ENCODE results near the gene ANKRD13A. TPM values are rescaled to one million over a fixed set of nuclear protein-coding genes. Genes with fewer than 3 reads are reported as not detected.

The ANKRD13A gene
- total RNA-seq, 2 donors from 2014 or later: 26.0 to 31.8 TPM

DNA sequence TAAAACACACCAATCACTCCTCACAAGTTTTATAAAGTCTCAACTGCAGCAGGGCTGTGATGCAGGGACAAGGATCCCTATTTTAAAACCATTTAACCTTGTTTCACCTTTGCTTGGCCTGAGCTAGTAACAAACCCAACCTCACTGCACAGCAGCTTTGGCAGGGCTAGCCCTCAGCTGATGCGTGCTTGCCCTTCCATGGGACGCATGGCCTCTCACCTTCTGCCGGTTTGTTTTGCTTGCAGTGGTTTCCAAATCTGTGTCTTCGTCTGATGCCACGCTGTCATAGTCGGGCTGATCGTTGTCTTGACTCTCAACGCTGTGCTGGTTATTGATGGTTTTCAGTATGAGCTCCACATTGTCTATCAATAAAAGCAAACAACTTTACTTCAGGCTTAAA is 46.4 kb upstream of the ANKRD13A start:
- Histone ChIP-seq H3K36me3 (peaks cover 72% of the 10 kb centered on the region), H3K27ac (peak overlapping the region; percentile 75 to 89), H3K4me1 (peaks cover 0 to 53% of the 10 kb centered on the region in 2 donors), H3K27me3 (no peaks in the 10 kb centered on the region), H3K9me3 (no peaks in the 10 kb centered on the region), H3K4me3 (no peak overlapping the region)
- no peak for DNase-seq (ENCODE audit: low spot score)
- TF ChIP-seq, protein P1, sequence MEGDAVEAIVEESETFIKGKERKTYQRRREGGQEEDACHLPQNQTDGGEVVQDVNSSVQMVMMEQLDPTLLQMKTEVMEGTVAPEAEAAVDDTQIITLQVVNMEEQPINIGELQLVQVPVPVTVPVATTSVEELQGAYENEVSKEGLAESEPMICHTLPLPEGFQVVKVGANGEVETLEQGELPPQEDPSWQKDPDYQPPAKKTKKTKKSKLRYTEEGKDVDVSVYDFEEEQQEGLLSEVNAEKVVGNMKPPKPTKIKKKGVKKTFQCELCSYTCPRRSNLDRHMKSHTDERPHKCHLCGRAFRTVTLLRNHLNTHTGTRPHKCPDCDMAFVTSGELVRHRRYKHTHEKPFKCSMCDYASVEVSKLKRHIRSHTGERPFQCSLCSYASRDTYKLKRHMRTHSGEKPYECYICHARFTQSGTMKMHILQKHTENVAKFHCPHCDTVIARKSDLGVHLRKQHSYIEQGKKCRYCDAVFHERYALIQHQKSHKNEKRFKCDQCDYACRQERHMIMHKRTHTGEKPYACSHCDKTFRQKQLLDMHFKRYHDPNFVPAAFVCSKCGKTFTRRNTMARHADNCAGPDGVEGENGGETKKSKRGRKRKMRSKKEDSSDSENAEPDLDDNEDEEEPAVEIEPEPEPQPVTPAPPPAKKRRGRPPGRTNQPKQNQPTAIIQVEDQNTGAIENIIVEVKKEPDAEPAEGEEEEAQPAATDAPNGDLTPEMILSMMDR (IDR thresholded peaks at IDR 0.05): no peak

DNA sequence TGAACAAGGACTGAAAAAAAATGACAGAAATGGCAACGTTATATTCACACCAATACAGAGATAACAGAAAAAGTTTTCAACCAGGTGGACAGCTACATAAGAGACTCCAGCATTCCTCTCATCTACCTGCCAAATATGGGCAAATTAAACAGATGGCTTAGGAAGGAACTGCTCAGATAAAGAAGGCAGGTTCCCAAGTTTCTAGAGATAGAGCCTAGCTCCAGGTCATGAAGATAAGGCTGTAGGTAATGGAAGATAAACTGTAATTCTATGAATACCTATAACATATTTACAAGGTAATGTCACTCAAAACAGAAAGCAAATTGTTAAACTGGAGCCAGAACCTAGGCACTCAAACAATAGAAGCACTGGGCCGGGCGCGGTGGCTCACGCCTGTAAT is 45.6 kb upstream of the ANKRD13A start:
- H3K4me1 ChIP-seq: peaks cover 0 to 46% of the 10 kb centered on the region in 2 donors
- H3K27ac ChIP-seq: peak overlapping the region; percentile 75 to 89
- DNase-seq (ENCODE audit: low spot score): no peak
- H3K4me3 ChIP-seq: no peak overlapping the region
- no peaks in the 10 kb centered on the region for H3K9me3 ChIP-seq
- no peaks in the 10 kb centered on the region for H3K27me3 ChIP-seq
- peaks cover 80% of the 10 kb centered on the region for H3K36me3 ChIP-seq
- TF ChIP-seq, protein P1 (IDR thresholded peaks at IDR 0.05): no peak

DNA sequence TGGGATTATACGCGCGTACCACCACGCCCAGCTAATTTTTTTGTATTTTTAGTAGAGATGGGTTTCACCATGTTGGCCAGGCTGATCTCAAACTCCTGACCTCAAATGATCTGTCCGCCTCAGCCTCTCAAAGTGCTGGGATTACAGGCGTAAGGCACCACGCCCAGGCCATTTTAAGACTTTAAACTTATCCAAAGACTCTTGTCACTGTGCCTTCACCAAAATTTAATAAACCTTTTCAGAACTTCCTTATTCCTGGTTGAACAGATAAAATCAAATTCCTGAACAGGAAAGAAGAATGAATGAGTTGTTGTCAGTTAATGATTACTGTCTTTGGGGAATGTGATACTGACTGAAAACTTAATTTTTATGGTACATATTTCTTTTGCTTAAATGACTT is 40.9 kb upstream of the ANKRD13A start:
- peaks cover 72% of the 10 kb centered on the region for H3K36me3 ChIP-seq
- no peaks in the 10 kb centered on the region for H3K9me3 ChIP-seq
- no peak for DNase-seq (ENCODE audit: low spot score)
- no peaks in the 10 kb centered on the region for H3K27me3 ChIP-seq
- H3K27ac ChIP-seq: no peak overlapping the region
- TF ChIP-seq, protein P1 (IDR thresholded peaks at IDR 0.05): no peak
- H3K4me1 ChIP-seq: peaks cover 0 to 4% of the 10 kb centered on the region in 2 donors
- H3K4me3 ChIP-seq: no peak overlapping the region

DNA sequence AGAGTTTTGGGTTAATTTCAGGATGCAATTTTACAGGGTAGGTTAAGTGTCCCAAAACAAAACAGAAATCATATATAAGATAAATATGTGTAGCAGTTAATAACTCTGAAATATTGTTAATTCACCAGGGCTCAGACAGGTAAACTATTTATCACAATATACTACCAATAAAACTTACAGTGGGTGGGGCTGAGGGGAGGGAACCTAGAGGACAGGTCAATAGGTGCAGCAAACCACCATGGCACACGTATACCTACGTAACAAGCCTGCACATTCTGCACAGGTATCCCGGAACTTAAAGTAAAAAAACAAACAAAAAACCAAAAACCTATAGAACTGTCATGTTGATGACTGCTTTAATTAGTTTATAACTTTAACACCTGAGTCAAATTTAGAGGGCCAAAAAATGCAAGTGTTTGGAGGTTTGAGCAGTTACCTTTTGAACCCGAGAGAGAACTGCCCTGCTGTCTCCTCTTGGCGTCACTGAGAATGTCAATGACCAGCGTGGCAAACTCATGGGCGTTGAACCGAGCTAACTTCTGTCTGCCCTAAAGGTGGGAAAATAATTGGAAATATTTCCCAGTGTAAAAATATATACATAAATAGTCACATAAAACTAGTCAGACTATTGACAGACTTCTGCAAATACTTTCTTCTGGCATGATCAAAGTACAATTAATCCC is 39.7 kb upstream of the ANKRD13A start:
- no peak for DNase-seq (ENCODE audit: low spot score)
- Histone ChIP-seq H3K9me3 (no peaks in the 10 kb centered on the region), H3K4me1 (peaks cover 0 to 12% of the 10 kb centered on the region in 2 donors), H3K4me3 (no peak overlapping the region), H3K27ac (no peak overlapping the region), H3K36me3 (peaks cover 72% of the 10 kb centered on the region), H3K27me3 (no peaks in the 10 kb centered on the region)
- TF ChIP-seq, protein P1 (IDR thresholded peaks at IDR 0.05): no peak

DNA sequence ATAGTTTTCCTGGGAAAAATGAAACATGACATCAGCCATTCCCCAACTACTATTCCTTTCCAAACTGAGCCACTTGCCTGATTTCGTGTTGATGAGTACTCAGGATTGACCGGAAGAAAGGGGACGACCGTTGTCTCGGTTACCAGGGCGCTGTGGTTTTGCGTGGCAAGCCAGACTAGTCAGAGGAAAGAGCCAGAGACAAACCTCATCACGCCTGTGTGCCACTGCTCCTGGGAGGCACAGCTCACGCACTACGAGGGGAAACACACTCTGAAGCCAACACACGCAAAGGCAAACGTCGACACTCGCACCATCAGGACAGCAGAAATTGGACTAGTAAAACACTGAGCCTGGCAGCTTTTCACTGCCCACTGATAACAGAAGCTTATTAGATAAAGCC is 38.0 kb upstream of the ANKRD13A start:
- no peaks in the 10 kb centered on the region for H3K27me3 ChIP-seq
- H3K27ac ChIP-seq: peak overlapping the region; percentile 68
- H3K9me3 ChIP-seq: no peaks in the 10 kb centered on the region
- peaks cover 0 to 12% of the 10 kb centered on the region in 2 donors for H3K4me1 ChIP-seq
- no peak for DNase-seq (ENCODE audit: low spot score)
- H3K4me3 ChIP-seq: no peak overlapping the region
- TF ChIP-seq, protein P1 (IDR thresholded peaks at IDR 0.05): no peak
- H3K36me3 ChIP-seq: peaks cover 71% of the 10 kb centered on the region

DNA sequence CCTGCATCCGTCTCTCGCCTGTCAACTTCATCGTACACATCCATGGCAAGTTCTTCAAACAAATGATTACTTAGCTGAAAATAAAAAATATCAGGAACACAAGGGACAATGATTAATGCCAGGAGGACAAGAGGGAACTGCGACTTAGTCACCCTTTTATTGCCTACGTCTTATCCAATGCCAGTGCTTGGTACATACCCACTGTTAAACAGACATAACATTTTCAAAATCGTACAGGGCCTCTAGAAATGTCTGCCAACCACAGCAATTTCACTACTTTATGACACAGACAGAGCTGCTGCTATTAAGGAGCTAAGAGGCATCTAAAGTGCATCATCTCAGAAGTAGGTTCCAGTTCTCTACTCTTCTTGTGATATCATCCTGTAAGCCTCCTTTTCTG is 37.6 kb upstream of the ANKRD13A start:
- DNase-seq (ENCODE audit: low spot score): no peak
- Histone ChIP-seq H3K27ac (peak overlapping the region; percentile 68), H3K27me3 (no peaks in the 10 kb centered on the region), H3K36me3 (peaks cover 66% of the 10 kb centered on the region), H3K4me1 (peaks cover 0 to 12% of the 10 kb centered on the region in 2 donors), H3K4me3 (no peak overlapping the region), H3K9me3 (no peaks in the 10 kb centered on the region)
- TF ChIP-seq, protein P1 (IDR thresholded peaks at IDR 0.05): no peak
